HEK293 (cell line): ENCODE results near the gene CFAP20.
"Not testable (repeated sequence)": the region's sequence is repeated elsewhere in the genome, so short reads cannot be mapped to it uniquely, and the experiment has no call there.

ENCODE experiments used
- CTCF ChIA-PET: fragments of 350-600 bp; formaldehyde crosslinking; extraction: SDS; loops from one replicate; lab custom pipeline; 2021; ENCODE audit warnings: antibody characterized with exemption; lab: Yijun Ruan, JAX
- POLR2A ChIA-PET: fragments of 300-600 bp; formaldehyde crosslinking; extraction: SDS; loops from one replicate; lab custom pipeline; 2020; ENCODE audit warnings: antibody characterized with exemption, inconsistent platforms; lab: Yijun Ruan, JAX
- H3K27ac ChIP-seq: fragments of 200-500 bp; sonication (Bioruptor generic); 2 replicates; pipeline ENCODE4 v1.5.1; 2014; ENCODE audit warnings: low read depth, low read length, control low read depth, inconsistent platforms; ENCODE audit errors: extremely low read depth
- H3K36me3 ChIP-seq, 2 experiments: fragments of 200-500 bp in 1 of 2; sonication (Bioruptor generic) in 1 of 2; 1 replicate in 1 of 2; 2 replicates in 1 of 2; pipeline ENCODE4 v1.5.1; 2014 to 2017; ENCODE audit warnings: inconsistent platforms in 2 of 2, low read length in 2 of 2; ENCODE audit not compliant: control insufficient read depth in 2 of 2, insufficient read depth in 1 of 2
- H3K4me1 ChIP-seq: fragments of 200-500 bp; sonication (Bioruptor generic); 2 replicates; pipeline ENCODE4 v1.5.1; 2014; ENCODE audit warnings: mild to moderate bottlenecking, low read length, inconsistent platforms; ENCODE audit not compliant: control insufficient read depth, insufficient read depth
- H3K4me3 ChIP-seq: 2 replicates; pipeline ENCODE4 v1.5.1; 2011; ENCODE audit warnings: low read depth, mild to moderate bottlenecking, control low read depth, low read length, moderate library complexity
- H3K9me3 ChIP-seq: fragments of 200-500 bp; sonication (Bioruptor generic); 2 replicates; pipeline ENCODE4 v1.5.1; 2014; ENCODE audit warnings: low read depth, low read length, inconsistent platforms; ENCODE audit not compliant: control insufficient read depth, insufficient read depth
- REST ChIP-seq: fragments of 450-650 bp; formaldehyde crosslinking; IDR thresholded peaks from 2 replicates; pipeline ENCODE4 v1.5.1; 2016; ENCODE audit warnings: missing biosample characterization, missing genetic modification characterization
- ZBTB11 ChIP-seq: fragments of 450-650 bp; formaldehyde crosslinking; conservative IDR thresholded peaks from 2 replicates; pipeline ENCODE4 v1.5.1; 2016; ENCODE audit warnings: low read depth, missing biosample characterization, missing genetic modification characterization
- ZBTB8A ChIP-seq: fragments of 450-650 bp; formaldehyde crosslinking; IDR thresholded peaks from 2 replicates; pipeline ENCODE4 v1.5.1; 2016; ENCODE audit warnings: missing biosample characterization, missing genetic modification characterization
- ZNF138 ChIP-seq: fragments of 450-650 bp; formaldehyde crosslinking; IDR thresholded peaks from 2 replicates; pipeline ENCODE4 v1.5.1; 2016; ENCODE audit warnings: missing biosample characterization, missing genetic modification characterization, borderline replicate concordance
- ZNF140 ChIP-seq: fragments of 450-650 bp; formaldehyde crosslinking; IDR thresholded peaks from 2 replicates; pipeline ENCODE4 v1.5.1; 2016; ENCODE audit warnings: missing biosample characterization, missing genetic modification characterization
- ZNF202 ChIP-seq: fragments of 450-650 bp; formaldehyde crosslinking; IDR thresholded peaks from 2 replicates; pipeline ENCODE4 v1.5.1; 2016; ENCODE audit warnings: missing biosample characterization, missing genetic modification characterization, borderline replicate concordance
- ZNF394 ChIP-seq: fragments of 450-650 bp; formaldehyde crosslinking; IDR thresholded peaks from 2 replicates; pipeline ENCODE4 v1.5.1; 2016; ENCODE audit warnings: missing biosample characterization, missing genetic modification characterization, mild to moderate bottlenecking, moderate library complexity, borderline replicate concordance
- ZNF404 ChIP-seq: fragments of 450-650 bp; formaldehyde crosslinking; IDR thresholded peaks from 2 replicates; pipeline ENCODE4 v1.5.1; 2017; ENCODE audit warnings: missing biosample characterization, missing genetic modification characterization
- ZNF426 ChIP-seq: fragments of 450-650 bp; formaldehyde crosslinking; IDR thresholded peaks from 2 replicates; pipeline ENCODE4 v1.5.1; 2017; ENCODE audit warnings: missing biosample characterization, missing genetic modification characterization, mild to moderate bottlenecking, inconsistent platforms, moderate library complexity
- ZNF433 ChIP-seq: fragments of 450-650 bp; formaldehyde crosslinking; IDR thresholded peaks from 2 replicates; pipeline ENCODE4 v1.5.1; 2016; ENCODE audit warnings: missing biosample characterization, missing genetic modification characterization, low read depth
- ZNF510 ChIP-seq: fragments of 450-650 bp; formaldehyde crosslinking; IDR thresholded peaks from 2 replicates; pipeline ENCODE4 v1.5.1; 2018; ENCODE audit warnings: mild to moderate bottlenecking, missing genetic modification characterization, missing biosample characterization; ENCODE audit not compliant: insufficient replicate concordance
- ZNF518A ChIP-seq: fragments of 450-650 bp; formaldehyde crosslinking; conservative IDR thresholded peaks from 2 replicates; pipeline ENCODE4 v1.5.1; 2016; ENCODE audit warnings: low read depth, missing biosample characterization, missing genetic modification characterization
- ZNF555 ChIP-seq: fragments of 450-650 bp; formaldehyde crosslinking; conservative IDR thresholded peaks from 2 replicates; pipeline ENCODE4 v1.5.1; 2017; ENCODE audit warnings: missing biosample characterization, mild to moderate bottlenecking, missing genetic modification characterization, inconsistent platforms
- ZNF558 ChIP-seq: fragments of 450-650 bp; formaldehyde crosslinking; IDR thresholded peaks from 2 replicates; pipeline ENCODE4 v1.5.1; 2016; ENCODE audit warnings: missing biosample characterization, missing genetic modification characterization
- ZNF560 ChIP-seq: fragments of 450-650 bp; formaldehyde crosslinking; IDR thresholded peaks from 2 replicates; pipeline ENCODE4 v1.5.1; 2017; ENCODE audit warnings: missing biosample characterization, missing genetic modification characterization, borderline replicate concordance
- ZNF600 ChIP-seq: fragments of 450-650 bp; formaldehyde crosslinking; IDR thresholded peaks from 2 replicates; pipeline ENCODE4 v1.5.1; 2016; ENCODE audit warnings: missing biosample characterization, missing genetic modification characterization
- ZNF623 ChIP-seq: fragments of 450-650 bp; formaldehyde crosslinking; IDR thresholded peaks from 2 replicates; pipeline ENCODE4 v1.5.1; 2016; ENCODE audit warnings: missing biosample characterization, missing genetic modification characterization
- ZNF654 ChIP-seq: fragments of 450-650 bp; formaldehyde crosslinking; IDR thresholded peaks from 2 replicates; pipeline ENCODE4 v1.5.1; 2016; ENCODE audit warnings: low read depth, missing biosample characterization, missing genetic modification characterization
- ZNF664 ChIP-seq: fragments of 450-650 bp; formaldehyde crosslinking; IDR thresholded peaks from 2 replicates; pipeline ENCODE4 v1.5.1; 2016; ENCODE audit warnings: missing biosample characterization, missing genetic modification characterization
- ZXDB ChIP-seq: fragments of 450-650 bp; formaldehyde crosslinking; IDR thresholded peaks from 2 replicates; pipeline ENCODE4 v1.5.1; 2016; ENCODE audit warnings: missing biosample characterization, missing genetic modification characterization

CFAP20 gene

DNA sequence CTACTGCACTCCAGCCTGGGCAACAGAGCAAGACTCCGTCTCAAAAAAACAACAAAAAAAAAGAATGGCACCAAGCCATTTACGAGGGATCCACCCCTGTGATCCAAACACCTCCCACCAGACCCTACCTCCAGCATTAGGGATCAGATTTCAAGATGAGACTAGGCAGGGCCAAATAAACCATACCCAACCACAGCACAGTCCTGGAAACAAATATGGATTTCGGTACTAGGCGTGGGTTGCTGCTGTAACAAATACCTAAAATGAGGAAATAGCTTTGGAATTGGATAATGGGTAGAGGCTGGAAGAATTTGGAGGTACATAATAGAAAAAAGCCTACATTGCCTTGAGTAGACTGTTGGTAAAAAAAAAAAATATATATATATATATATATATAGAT lies 54.5 kb downstream of the CFAP20 start (continued):
- TF ChIP-seq ZNF600 (tag by site-specific recombination) (no peak), ZNF433 (tag by site-specific recombination) (no peak)

DNA sequence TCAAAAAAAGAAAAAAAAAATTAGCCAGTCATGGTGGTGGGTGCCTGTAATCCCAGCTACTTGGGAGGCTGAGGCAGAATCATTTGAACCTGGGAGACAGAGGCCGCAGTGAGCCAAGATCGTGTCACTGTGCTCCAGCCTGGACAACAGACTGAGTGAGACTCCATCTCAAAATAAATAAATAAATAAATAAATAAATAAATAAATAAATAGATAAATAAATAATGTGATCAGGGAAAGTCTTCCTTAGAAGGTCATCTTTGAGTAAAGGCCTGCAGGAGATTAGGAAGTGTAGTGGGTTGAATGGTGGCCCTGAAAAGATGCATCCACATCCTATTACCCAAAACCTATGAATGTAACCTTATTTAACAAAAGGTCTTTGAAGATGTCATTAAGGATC lies 56.1 kb downstream of the CFAP20 start:
- H3K4me1 ChIP-seq, H3K9me3 ChIP-seq, H3K36me3 ChIP-seq, H3K4me3 ChIP-seq, H3K27ac ChIP-seq, CTCF ChIA-PET, POLR2A ChIA-PET: not testable (repeated sequence)
- TF ChIP-seq ZNF555 (tag by site-specific recombination), result peak; percentile 82
- 0 out of 2 replicates have a peak, but pooled peaks have one; percentile 41 for TF ChIP-seq ZNF138 (tag by site-specific recombination)
- 0 out of 2 replicates have a peak, but pooled peaks have one; percentile 38 for TF ChIP-seq ZNF558 (tag by site-specific recombination)
- TF ChIP-seq ZNF518A (tag by site-specific recombination), result peak; percentile 82
- TF ChIP-seq ZNF394, result peak; percentile 91
- peak; percentile 55; the same call in 1 of the 2 replicates for TF ChIP-seq ZNF664 (tag by site-specific recombination)
- TF ChIP-seq ZBTB11, result peak; percentile 75
- 0 out of 2 replicates have a peak, but pooled peaks have one; percentile 42 for TF ChIP-seq ZNF560
- TF ChIP-seq ZNF140 (tag by site-specific recombination), result peak; percentile 74; the same call in 1 of the 2 replicates
- TF ChIP-seq ZNF404, result 0 out of 2 replicates have a peak, but pooled peaks have one; percentile 49
- TF ChIP-seq ZNF654 (tag by site-specific recombination), result peak; percentile 20; the same call in 1 of the 2 replicates
- peak; percentile 65 for TF ChIP-seq ZNF510 (tag by site-specific recombination)
- peak; percentile 75 for TF ChIP-seq ZNF623 (tag by site-specific recombination)
- peak; percentile 40 for TF ChIP-seq ZBTB8A (tag by site-specific recombination)
- 0 out of 2 replicates have a peak, but pooled peaks have one; percentile 44 for TF ChIP-seq ZNF202
- peak; percentile 56; the same call in 1 of the 2 replicates for TF ChIP-seq ZXDB (tag by site-specific recombination)
- TF ChIP-seq REST (tag by site-specific recombination), result peak; percentile 65
- TF ChIP-seq ZNF426 (tag by site-specific recombination), result peak; percentile 69

DNA sequence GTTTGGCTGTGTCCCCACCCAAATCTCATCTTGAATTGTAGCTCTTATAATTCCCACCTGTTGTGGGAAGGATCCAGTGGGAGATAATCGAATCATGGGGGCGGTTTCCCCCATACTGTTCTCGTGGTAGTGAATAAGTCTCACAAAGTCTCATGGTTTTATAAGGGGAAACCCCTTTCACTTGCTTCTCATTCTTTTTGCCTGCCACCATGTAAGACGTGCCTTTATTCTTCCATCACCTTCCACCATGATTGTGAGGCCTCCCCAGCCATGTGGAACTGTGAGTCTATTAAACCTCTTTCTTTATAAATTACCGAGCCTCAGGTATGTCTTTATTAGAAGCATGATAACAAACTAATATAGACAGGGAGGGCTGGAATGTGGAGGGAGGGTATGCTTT lies 57.0 kb downstream of the CFAP20 start:
- CTCF ChIA-PET, H3K4me1 ChIP-seq, H3K36me3 ChIP-seq, POLR2A ChIA-PET, H3K27ac ChIP-seq, H3K4me3 ChIP-seq, H3K9me3 ChIP-seq: not testable (repeated sequence)
